HG03108 (cell line): ENCODE measurements around the gene C1QTNF9.
A peak's percentile ranks its signal among the peaks of the same experiment; 100 is the strongest.
"Not testable (repeated sequence)": the region's sequence is repeated elsewhere in the genome, so short reads cannot be mapped to it uniquely, and the experiment has no call there.

Experiments
- ATAC-seq: cut with Tn5 transposase; IDR thresholded peaks from one replicate; pipeline ENCODE4 v1.9.1; 2021; ENCODE audit warnings: moderate library complexity; ENCODE audit not compliant: unreplicated experiment

The C1QTNF9 gene, protein sequence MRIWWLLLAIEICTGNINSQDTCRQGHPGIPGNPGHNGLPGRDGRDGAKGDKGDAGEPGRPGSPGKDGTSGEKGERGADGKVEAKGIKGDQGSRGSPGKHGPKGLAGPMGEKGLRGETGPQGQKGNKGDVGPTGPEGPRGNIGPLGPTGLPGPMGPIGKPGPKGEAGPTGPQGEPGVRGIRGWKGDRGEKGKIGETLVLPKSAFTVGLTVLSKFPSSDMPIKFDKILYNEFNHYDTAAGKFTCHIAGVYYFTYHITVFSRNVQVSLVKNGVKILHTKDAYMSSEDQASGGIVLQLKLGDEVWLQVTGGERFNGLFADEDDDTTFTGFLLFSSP

DNA sequence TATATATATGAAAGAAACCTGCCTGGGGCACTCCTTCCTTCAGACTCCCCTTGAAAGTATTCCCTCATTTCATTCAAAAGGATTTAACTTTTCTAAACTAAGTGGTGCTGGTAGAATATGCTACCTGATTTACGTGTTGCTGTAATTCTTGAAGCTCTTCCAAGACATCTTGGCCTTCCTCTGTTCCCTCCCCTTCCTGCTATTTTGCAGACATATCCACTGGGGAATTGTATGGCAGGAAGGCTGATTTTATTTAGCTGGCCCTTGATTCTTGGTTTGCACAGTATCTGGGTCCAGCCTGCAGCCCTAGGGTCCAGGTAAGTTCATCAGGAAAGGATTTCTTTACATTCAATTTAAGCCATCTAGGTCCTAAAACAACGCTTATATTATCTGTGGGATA is at the start of gene C1QTNF9:
TSS of gene C1QTNF9 (plus strand) at position 281 of the 400 bp plus-strand sequence. CDS start 6,424 bp downstream, outside the sequence.
- ATAC-seq, result not testable (repeated sequence)

DNA sequence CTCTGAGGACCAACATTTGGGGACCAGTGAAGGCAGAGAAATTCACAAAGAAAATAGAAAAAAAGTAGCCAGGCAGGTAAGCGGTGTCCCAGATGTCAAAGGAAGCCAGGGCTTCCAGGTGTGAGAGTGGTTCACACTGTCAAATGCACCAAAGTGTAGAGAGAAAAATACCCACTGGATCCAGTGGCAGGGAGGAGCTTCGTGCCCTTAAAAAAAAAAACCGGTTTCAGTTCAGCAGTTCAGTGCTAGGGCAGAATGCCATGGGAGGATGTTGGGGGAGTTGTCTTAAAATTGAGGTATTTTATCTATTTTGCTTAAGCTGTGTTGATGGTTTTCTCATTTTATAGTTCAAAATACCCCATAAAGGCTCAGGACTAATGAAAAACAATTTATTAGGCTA is 47.8 kb upstream of the C1QTNF9 start:
- ATAC-seq, result no peak

DNA sequence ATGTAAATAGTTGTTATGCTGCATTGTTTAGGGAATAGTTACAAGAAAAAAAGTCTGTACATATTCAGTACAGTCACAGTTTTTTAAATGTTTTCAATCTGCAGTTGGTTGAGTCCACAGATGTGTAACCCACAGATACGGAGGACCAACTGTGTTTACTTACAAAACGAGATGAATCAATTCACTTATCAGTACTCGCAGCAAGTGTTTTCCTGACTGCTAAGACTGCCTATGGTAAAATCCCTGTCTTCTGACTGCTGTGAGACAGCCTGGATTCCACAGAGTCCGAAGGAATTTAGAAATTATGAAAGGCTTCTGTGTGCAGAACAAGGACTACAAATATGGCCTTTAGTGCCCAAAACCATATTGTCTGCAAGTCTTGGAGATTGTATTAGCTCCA is 45.7 kb upstream of the C1QTNF9 start:
- ATAC-seq, result no peak

GRCh38 chr13:24264976-24265375 is 44.4 kb upstream of the C1QTNF9 start:
- peak; percentile 76 for ATAC-seq

DNA sequence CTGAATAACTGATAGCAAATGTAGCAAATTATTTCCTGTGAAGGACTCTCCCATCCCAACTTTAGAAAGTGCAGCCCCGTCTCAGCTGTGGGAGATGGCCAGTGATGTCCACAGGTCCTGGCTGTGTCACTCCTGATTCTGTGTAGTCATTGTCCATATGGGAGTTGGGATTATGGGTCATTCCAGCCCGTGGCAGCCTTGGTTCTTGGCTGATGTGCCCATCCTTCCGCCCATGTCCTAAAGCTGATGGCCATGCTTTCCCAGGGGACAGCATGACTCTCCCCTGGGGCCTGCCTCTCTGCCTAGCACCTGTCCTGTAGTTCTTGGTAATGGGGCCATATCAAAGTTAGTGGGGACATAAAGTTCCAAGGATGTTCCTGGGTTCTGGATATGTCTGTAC is 43.9 kb upstream of the C1QTNF9 start:
- no peak for ATAC-seq

- ATAC-seq, result no peak
Observed at GRCh38 chr13:24267274-24267673, 42.1 kb upstream of the C1QTNF9 start.

- ATAC-seq, result no peak
Observed at GRCh38 chr13:24267801-24268200, 41.6 kb upstream of the C1QTNF9 start.

- ATAC-seq, result no peak
Observed at GRCh38 chr13:24269821-24270220, 39.6 kb upstream of the C1QTNF9 start.

GRCh38 chr13:24270639-24271141 is 38.7 kb upstream of the C1QTNF9 start:
- ATAC-seq, result peak; percentile 44

- ATAC-seq, result no peak
Observed at GRCh38 chr13:24271231-24271600, 38.2 kb upstream of the C1QTNF9 start.

GRCh38 chr13:24271601-24272451 is 37.6 kb upstream of the C1QTNF9 start:
- peak; percentile 44 for ATAC-seq

DNA sequence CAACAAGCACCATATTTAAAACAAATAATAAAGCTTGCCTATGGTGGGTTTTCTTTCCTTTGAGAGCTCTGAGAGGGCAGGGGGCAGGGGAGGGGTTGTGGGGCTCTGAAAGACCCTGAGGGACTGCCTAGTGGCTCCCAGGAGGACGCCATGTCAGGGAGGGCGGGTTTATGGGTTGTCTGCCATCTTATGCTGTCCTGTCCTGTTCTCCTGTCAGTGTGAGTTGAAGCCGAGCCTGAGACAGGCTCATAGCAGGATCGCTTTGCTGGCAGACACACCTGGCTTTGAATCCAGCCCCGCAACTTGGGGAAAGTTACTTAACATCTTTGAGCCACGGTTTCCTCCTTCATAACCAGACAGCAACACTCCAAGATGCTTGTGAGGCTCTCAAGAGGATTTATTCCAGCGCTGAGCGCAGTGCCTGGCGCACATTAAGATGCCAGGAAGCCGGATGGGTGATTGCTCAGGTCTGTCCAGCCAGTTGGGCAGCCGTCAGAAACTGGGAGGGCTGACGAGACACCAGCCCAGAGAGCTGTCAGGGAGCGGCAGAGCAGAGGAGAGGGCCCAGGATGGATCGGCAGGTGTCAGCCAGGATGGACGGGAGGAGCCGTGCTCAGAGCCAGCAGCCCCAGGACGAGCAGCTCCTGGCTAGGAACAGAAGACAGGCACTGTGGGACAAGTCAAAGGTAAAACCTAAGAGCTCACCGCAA is 36.8 kb upstream of the C1QTNF9 start:
- no peak for ATAC-seq

GRCh38 chr13:24273926-24274325 is 35.5 kb upstream of the C1QTNF9 start:
- no peak for ATAC-seq

DNA sequence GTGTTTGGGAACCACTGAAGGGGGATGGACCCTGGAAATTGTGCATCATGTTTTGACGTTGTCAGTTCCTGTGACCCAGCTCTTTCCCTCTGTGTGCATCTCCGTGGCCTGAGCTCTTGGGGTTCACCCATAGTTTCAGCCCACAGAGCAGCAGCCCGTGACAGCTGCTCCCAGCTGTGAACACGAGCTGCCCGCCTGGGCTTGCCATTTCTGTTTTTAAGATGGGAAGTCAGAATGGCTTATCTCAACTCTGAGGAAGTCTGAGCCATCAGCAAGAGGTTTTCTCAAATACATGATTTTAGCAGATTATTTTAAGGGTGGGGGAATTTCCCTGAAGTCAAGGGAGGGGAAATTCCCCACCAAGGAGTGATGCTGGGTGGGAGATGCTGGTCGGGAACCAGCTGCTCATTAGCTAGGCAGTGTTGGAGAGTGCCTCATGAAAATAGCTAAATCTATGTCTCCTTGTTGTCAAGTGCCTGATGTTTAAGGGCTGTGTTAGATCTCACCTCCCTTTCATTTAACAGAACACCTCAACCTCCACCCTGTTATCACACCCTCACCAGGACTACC is 34.8 kb upstream of the C1QTNF9 start:
- peak; percentile 60 for ATAC-seq

GRCh38 chr13:24275041-24275440 is 34.3 kb upstream of the C1QTNF9 start:
- ATAC-seq, result no peak

DNA sequence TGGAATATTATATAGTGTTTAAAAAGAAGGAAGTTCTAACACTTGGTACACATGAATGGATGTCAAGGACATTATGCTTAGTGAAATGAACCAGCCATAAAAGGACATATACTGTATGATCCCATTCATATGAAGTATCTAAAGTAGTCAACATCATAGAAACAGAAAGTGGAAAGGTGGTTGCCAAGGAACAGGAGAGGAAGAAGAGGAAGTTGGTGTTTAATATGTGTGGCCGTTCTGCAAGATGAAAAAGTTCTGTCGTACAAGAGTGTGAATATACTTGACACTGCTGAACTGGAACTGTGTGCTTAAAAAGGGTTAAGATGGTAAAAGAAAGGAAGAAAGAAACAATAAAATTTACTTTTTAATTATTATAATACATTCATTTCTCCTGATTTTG is 33.1 kb upstream of the C1QTNF9 start:
- no peak for ATAC-seq

DNA sequence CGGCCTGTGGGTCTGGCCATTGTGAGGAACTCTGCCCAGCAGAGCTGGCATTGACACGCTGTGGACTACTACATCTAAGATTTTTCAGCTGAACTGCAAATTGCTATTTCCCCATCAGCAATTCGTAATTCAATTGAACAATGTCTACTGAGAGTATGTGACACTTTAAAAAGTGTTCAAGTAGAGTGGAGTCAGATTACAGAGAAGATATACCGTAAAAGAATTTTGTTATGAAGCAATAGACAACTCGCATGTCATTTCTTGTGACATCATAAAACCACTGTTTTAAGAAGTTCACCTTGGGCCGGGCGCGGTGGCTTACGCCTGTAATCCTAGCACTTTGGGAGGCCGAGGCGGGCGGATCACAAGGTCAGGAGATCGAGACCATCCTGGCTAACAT is 32.5 kb upstream of the C1QTNF9 start:
- no peak for ATAC-seq

DNA sequence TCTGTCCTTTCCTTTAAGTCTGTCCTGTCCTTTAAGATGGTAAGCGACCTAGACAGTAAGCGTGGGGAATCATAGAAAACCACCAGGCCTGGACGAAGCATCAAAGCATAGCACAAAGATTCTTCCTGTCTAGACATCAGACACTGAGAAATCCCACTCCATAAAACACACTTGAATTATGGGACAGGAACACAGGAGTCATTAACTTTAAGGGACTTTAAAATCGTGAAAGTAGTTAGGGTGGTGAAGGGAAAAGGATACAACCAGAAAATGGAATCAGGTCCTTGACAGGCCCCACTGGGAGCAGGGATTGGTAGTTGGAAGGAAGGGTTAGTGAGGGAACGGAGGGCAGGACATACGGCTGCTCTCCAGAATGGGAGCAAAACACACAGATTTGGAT is 31.6 kb upstream of the C1QTNF9 start:
- ATAC-seq, result no peak

DNA sequence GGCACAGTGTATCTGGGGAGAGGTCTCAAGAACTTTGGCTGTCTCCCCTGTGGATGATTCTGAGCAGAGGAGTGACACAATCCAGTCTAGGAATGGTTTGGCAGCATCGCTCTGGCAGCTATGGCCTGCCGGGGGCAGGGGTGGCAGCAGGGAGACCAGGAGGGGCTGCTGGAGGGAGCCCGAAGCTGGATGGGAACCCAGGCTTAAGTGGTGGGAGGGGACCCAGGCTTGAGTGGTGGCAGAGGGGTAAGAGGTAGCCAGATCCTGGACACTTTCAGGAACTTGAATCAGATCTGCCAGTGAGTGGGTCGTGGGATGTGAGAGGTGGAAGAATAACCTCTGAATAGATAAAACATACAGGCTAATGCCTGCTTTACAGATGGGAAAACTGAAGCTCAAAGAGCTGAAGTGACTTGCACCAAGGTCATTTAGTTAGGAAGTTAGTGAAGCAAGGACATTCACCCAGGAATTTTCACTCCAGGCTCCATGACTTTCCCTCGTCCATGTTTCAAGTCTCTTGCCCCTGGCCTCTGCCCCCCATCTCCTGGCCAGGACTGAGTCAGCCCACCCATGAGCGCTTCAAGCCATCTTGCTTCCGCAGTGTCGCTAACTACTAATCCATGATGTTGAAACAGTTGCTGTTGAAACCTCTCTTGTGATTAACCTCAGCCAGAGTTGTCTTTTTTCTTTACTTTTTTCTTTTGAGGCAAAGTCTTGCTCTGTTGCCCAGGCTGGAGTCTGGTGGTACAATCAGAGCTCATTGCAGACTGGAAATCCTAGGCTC is 29.9 kb upstream of the C1QTNF9 start:
- ATAC-seq, result no peak

- ATAC-seq, result no peak
Observed at GRCh38 chr13:24280720-24281119, 28.7 kb upstream of the C1QTNF9 start.
